ENCODE data around the gene CLEC12A.
"Not testable (repeated sequence)": the region's sequence is repeated elsewhere in the genome, so short reads cannot be mapped to it uniquely, and the experiment has no call there.

Gene CLEC12A

GRCh38 chr12:10012630-10013330 is 41.6 kb downstream of the CLEC12A start:
- Histone ChIP-seq H3K9me3 (ENCODE audit: low read depth, low read length) (no peaks in the 10 kb centered on the region), H3K4me3 (no peak overlapping the region), H3K9ac (ENCODE audit: insufficient read length) (no peak overlapping the region), H3K27ac (no peak overlapping the region), H3K36me3 (ENCODE audit: insufficient read depth, low read length) (no peaks in the 10 kb centered on the region)
- no peak for TF ChIP-seq POLR2AphosphoS5 (IDR thresholded peaks at IDR 0.05; ENCODE audit: borderline replicate concordance, low read depth, low read length)
- no peak for TF ChIP-seq EZH2 (IDR thresholded peaks at IDR 0.05)
- no peak for DNase-seq (ENCODE audit: low read depth, low spot score)

- no peak for TF ChIP-seq EZH2 (IDR thresholded peaks at IDR 0.05)
- no peak for TF ChIP-seq FOXP2 (optimal IDR thresholded peaks at IDR 0.05; ENCODE audit: control extremely low read depth, extremely low read length, insufficient read depth)
- TF ChIP-seq POLR2AphosphoS5 (IDR thresholded peaks at IDR 0.05; ENCODE audit: borderline replicate concordance, low read depth, low read length), result no peak
- H3K9ac ChIP-seq (ENCODE audit: insufficient read length), result no peak overlapping the region
These were observed 44.2 kb downstream of the CLEC12A start for GRCh38 chr12:10015450-10015849.

GRCh38 chr12:10016881-10017280 is 45.7 kb downstream of the CLEC12A start:
- Histone ChIP-seq H3K9ac (ENCODE audit: insufficient read length) (no peak overlapping the region), H3K4me3 (no peak overlapping the region), H3K9me3 (ENCODE audit: low read depth, low read length) (no peaks in the 10 kb centered on the region), H3K27ac (no peak overlapping the region), H3K36me3 (ENCODE audit: insufficient read depth, low read length) (no peaks in the 10 kb centered on the region)
- TF ChIP-seq FOXP2 (optimal IDR thresholded peaks at IDR 0.05; ENCODE audit: control extremely low read depth, extremely low read length, insufficient read depth) (no peak), EZH2 (IDR thresholded peaks at IDR 0.05) (no peak), POLR2AphosphoS5 (IDR thresholded peaks at IDR 0.05; ENCODE audit: borderline replicate concordance, low read depth, low read length) (no peak)
- DNase-seq (ENCODE audit: low read depth, low spot score), result no peak

More at GRCh38 chr12:10015450-10015849, 44.2 kb downstream of the CLEC12A start:
- H3K4me3 ChIP-seq, result no peak overlapping the region
- DNase-seq (ENCODE audit: low read depth, low spot score), result no peak
- no peak overlapping the region for H3K27ac ChIP-seq
- H3K9me3 ChIP-seq (ENCODE audit: low read depth, low read length), result no peaks in the 10 kb centered on the region
- no peaks in the 10 kb centered on the region for H3K36me3 ChIP-seq (ENCODE audit: insufficient read depth, low read length)

GRCh38 chr12:10018386-10018785 is 47.2 kb downstream of the CLEC12A start:
- Histone ChIP-seq H3K9ac (ENCODE audit: insufficient read length) (no peak overlapping the region), H3K4me3 (no peak overlapping the region), H3K36me3 (ENCODE audit: insufficient read depth, low read length) (no peaks in the 10 kb centered on the region), H3K9me3 (ENCODE audit: low read depth, low read length) (no peaks in the 10 kb centered on the region), H3K27ac (no peak overlapping the region)
- DNase-seq (ENCODE audit: low read depth, low spot score), result no peak
- no peak for TF ChIP-seq FOXP2 (optimal IDR thresholded peaks at IDR 0.05; ENCODE audit: control extremely low read depth, extremely low read length, insufficient read depth)
- TF ChIP-seq EZH2 (IDR thresholded peaks at IDR 0.05), result no peak

- H3K27ac ChIP-seq, result no peak overlapping the region
- H3K9me3 ChIP-seq (ENCODE audit: low read depth, low read length), result no peaks in the 10 kb centered on the region
- H3K4me3 ChIP-seq, result no peak overlapping the region
- no peak overlapping the region for H3K9ac ChIP-seq (ENCODE audit: insufficient read length)
- H3K36me3 ChIP-seq (ENCODE audit: insufficient read depth, low read length), result no peaks in the 10 kb centered on the region
- no peak for TF ChIP-seq EZH2 (IDR thresholded peaks at IDR 0.05)
- no peak for TF ChIP-seq POLR2AphosphoS5 (IDR thresholded peaks at IDR 0.05; ENCODE audit: borderline replicate concordance, low read depth, low read length)
- no peak for TF ChIP-seq FOXP2 (optimal IDR thresholded peaks at IDR 0.05; ENCODE audit: control extremely low read depth, extremely low read length, insufficient read depth)
- no peak for DNase-seq (ENCODE audit: low read depth, low spot score)
These were observed 50.1 kb downstream of the CLEC12A start for GRCh38 chr12:10021342-10021741.

- DNase-seq (ENCODE audit: low read depth, low spot score), result no peak
- Histone ChIP-seq H3K9ac (ENCODE audit: insufficient read length) (no peak overlapping the region), H3K9me3 (ENCODE audit: low read depth, low read length) (no peaks in the 10 kb centered on the region), H3K4me3 (no peak overlapping the region), H3K36me3 (ENCODE audit: insufficient read depth, low read length) (no peaks in the 10 kb centered on the region), H3K27ac (no peak overlapping the region)
- no peak for TF ChIP-seq EZH2 (IDR thresholded peaks at IDR 0.05)
These were observed 54.0 kb downstream of the CLEC12A start for GRCh38 chr12:10025236-10025635.

- not testable (repeated sequence) for H3K9me3 ChIP-seq (ENCODE audit: low read depth, low read length); H3K36me3 ChIP-seq (ENCODE audit: insufficient read depth, low read length); H3K4me3 ChIP-seq; DNase-seq (ENCODE audit: low read depth, low spot score); H3K9ac ChIP-seq (ENCODE audit: insufficient read length); H3K27ac ChIP-seq
These were observed 55.5 kb downstream of the CLEC12A start for GRCh38 chr12:10026666-10027065.

- H3K9ac ChIP-seq (ENCODE audit: insufficient read length), result no peak overlapping the region
- H3K36me3 ChIP-seq (ENCODE audit: insufficient read depth, low read length), result no peaks in the 10 kb centered on the region
- TF ChIP-seq EZH2 (IDR thresholded peaks at IDR 0.05) (no peak), FOXP2 (optimal IDR thresholded peaks at IDR 0.05; ENCODE audit: control extremely low read depth, extremely low read length, insufficient read depth) (no peak), POLR2AphosphoS5 (IDR thresholded peaks at IDR 0.05; ENCODE audit: borderline replicate concordance, low read depth, low read length) (no peak)
- H3K4me3 ChIP-seq, result no peak overlapping the region
- no peak for DNase-seq (ENCODE audit: low read depth, low spot score)
- H3K9me3 ChIP-seq (ENCODE audit: low read depth, low read length), result no peaks in the 10 kb centered on the region
- H3K27ac ChIP-seq, result no peak overlapping the region
These were observed 56.1 kb downstream of the CLEC12A start for GRCh38 chr12:10027311-10027710.

- DNase-seq (ENCODE audit: low read depth, low spot score), result no peak
- Histone ChIP-seq H3K4me3 (no peak overlapping the region), H3K9me3 (ENCODE audit: low read depth, low read length) (no peaks in the 10 kb centered on the region), H3K27ac (no peak overlapping the region), H3K36me3 (ENCODE audit: insufficient read depth, low read length) (no peaks in the 10 kb centered on the region), H3K9ac (ENCODE audit: insufficient read length) (no peak overlapping the region)
- TF ChIP-seq FOXP2 (optimal IDR thresholded peaks at IDR 0.05; ENCODE audit: control extremely low read depth, extremely low read length, insufficient read depth) (no peak), POLR2AphosphoS5 (IDR thresholded peaks at IDR 0.05; ENCODE audit: borderline replicate concordance, low read depth, low read length) (no peak), EZH2 (IDR thresholded peaks at IDR 0.05) (no peak)
These were observed 56.5 kb downstream of the CLEC12A start for GRCh38 chr12:10027721-10028120.
